Hepatocyte (in vitro differentiated cells): ENCODE results near the gene LDLRAD4.

ENCODE experiments used
- CTCF ChIP-seq: fragments of 200-600 bp; sonication (generic); IDR thresholded peaks from 2 replicates; pipeline ENCODE4 v1.5.1; 2016; ENCODE audit warnings: antibody characterized with exemption, mild to moderate bottlenecking; ENCODE audit not compliant: poor library complexity
- EZH2 ChIP-seq: fragments of 200-600 bp; sonication (generic); IDR thresholded peaks from 2 replicates; pipeline ENCODE4 v1.6.1; 2016; ENCODE audit warnings: antibody characterized with exemption, mild to moderate bottlenecking, borderline replicate concordance
- EZH2phosphoT487 ChIP-seq: fragments of 200-600 bp; sonication (generic); IDR thresholded peaks from one replicate; pipeline ENCODE4 v1.6.1; 2018; ENCODE audit warnings: antibody characterized with exemption, mild to moderate bottlenecking, low read depth, moderate library complexity; ENCODE audit not compliant: unreplicated experiment, severe bottlenecking

DNA sequence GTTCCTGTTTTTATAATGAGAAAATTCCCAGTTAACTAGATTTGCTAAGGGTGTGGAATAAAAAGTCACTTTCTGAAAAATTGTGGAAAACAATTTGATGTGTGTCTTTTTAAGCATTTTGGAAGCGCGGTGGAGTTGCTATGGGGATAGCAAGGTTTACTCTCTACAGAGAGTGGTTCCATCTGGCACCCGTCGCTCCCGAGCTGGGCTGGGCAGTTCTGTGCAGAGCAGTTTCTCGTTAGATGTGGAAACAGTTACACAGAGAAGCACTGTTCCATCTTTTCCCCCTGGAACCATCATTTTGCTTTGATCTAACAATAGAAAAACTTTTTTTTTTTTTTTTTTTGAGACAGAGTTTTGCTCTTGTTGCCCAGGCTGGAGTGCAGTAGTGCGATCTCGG lies 17.4 kb downstream of the LDLRAD4 start:
- TF ChIP-seq CTCF (no peak), EZH2 (no peak), EZH2phosphoT487 (no peak)
